ENCODE measurements around the gene GRIN1.

DNA sequence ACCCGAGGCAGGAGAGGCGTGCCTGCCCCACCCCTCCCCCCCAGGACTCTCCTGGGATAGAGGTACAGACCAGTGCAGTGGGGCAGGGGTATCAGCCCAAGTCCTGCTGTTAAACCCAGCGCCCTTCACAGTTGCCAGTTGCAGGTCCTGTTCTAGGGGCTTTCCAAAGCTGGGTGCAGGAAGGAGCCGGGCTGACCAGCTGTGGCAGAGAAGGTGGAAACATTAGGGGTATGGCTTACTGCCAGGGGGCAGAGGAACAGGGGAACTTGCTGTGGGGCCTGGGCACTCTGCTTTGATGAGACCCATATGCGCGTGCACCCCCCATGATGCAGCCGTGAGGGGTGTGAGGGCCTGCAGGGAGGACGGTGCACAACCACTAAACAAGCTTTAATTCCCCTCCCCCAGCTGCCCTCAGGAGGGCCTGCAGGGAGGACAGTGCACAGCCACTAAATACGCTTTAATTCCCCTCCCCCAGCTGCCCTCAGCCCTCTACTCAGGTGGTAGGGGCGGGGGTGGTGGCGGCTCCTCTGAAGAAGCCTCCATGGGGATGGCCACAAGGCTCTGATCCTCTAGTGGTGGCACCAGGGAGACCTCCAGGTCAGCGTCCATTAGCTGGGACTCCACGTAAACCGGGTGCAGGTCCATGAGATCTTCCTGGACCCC, 31.7 kb downstream of the GRIN1 start:
- TF ChIP-seq, protein P1, sequence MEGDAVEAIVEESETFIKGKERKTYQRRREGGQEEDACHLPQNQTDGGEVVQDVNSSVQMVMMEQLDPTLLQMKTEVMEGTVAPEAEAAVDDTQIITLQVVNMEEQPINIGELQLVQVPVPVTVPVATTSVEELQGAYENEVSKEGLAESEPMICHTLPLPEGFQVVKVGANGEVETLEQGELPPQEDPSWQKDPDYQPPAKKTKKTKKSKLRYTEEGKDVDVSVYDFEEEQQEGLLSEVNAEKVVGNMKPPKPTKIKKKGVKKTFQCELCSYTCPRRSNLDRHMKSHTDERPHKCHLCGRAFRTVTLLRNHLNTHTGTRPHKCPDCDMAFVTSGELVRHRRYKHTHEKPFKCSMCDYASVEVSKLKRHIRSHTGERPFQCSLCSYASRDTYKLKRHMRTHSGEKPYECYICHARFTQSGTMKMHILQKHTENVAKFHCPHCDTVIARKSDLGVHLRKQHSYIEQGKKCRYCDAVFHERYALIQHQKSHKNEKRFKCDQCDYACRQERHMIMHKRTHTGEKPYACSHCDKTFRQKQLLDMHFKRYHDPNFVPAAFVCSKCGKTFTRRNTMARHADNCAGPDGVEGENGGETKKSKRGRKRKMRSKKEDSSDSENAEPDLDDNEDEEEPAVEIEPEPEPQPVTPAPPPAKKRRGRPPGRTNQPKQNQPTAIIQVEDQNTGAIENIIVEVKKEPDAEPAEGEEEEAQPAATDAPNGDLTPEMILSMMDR (conservative IDR thresholded peaks at IDR 0.05; ENCODE audit: low read length) = no peak
- no peak for TF ChIP-seq EZH2phosphoT487 (IDR thresholded peaks at IDR 0.05; ENCODE audit: borderline replicate concordance, low read depth, low read length)
